PC-3 (cell line): ENCODE results near the gene HYAL4.

Experiments used
- EZH2 ChIP-seq: fragments of 300-600 bp; sonication (generic); IDR thresholded peaks from one replicate; pipeline ENCODE4 v1.6.1; 2017; ENCODE audit warnings: antibody characterized with exemption, mild to moderate bottlenecking, low read length; ENCODE audit not compliant: unreplicated experiment
- EZH2phosphoT487 ChIP-seq: fragments of 300-600 bp; sonication (generic); IDR thresholded peaks from 2 replicates; pipeline ENCODE4 v1.6.1; 2018; ENCODE audit warnings: mild to moderate bottlenecking, antibody characterized with exemption, low read length, borderline replicate concordance
- TF ChIP-seq, protein P1 (sequence below): fragments of 300-600 bp; sonication (generic); conservative IDR thresholded peaks from 2 replicates; pipeline ENCODE4 v1.5.1; 2017; ENCODE audit warnings: antibody characterized with exemption, low read depth, mild to moderate bottlenecking, low read length

DNA sequence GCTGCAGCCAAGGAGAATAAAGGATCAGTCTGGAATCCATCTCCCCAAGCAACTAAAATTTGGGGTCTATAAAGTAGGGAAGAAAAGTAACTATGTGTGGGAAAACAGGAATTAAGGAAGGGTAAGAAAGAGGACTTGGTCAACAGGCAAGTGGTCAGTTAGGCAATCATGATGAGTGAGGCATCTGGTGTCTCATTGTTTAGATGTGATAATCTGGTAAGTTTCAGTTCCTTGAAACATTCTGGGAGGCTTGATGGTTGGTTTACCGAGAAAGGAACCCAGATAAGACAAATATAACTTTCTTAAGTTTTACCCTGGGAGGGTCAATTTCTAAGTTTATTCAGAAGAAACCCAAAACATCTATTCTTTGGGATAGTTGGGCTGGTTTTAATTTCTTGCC lies 22.3 kb downstream of the HYAL4 start:
- TF ChIP-seq, protein P1, sequence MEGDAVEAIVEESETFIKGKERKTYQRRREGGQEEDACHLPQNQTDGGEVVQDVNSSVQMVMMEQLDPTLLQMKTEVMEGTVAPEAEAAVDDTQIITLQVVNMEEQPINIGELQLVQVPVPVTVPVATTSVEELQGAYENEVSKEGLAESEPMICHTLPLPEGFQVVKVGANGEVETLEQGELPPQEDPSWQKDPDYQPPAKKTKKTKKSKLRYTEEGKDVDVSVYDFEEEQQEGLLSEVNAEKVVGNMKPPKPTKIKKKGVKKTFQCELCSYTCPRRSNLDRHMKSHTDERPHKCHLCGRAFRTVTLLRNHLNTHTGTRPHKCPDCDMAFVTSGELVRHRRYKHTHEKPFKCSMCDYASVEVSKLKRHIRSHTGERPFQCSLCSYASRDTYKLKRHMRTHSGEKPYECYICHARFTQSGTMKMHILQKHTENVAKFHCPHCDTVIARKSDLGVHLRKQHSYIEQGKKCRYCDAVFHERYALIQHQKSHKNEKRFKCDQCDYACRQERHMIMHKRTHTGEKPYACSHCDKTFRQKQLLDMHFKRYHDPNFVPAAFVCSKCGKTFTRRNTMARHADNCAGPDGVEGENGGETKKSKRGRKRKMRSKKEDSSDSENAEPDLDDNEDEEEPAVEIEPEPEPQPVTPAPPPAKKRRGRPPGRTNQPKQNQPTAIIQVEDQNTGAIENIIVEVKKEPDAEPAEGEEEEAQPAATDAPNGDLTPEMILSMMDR, result no peak
- TF ChIP-seq EZH2 (no peak), EZH2phosphoT487 (no peak)
